ENCODE measurements around the gene PRSS22.

DNA sequence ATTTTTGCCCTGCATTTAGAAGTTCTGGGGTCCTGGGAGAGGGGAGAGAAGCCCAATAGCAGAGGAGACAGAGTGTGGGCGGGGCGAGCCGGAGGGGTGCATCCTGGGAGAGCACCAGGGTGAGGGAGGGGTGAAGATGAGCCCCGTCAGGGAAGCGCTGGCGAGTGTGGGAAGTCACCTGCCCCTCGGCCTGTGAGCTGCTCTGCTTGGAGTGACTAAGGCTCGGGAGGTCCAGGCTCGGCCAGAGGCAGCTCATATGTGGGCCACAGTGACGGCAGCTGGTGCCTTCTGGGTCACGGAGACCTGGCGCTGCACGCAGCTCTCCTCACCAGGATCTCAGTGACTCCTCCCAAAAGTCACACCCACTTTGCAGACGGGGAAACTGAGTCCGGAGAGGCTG is 26.8 kb downstream of the PRSS22 start:
- TF ChIP-seq, protein P1, sequence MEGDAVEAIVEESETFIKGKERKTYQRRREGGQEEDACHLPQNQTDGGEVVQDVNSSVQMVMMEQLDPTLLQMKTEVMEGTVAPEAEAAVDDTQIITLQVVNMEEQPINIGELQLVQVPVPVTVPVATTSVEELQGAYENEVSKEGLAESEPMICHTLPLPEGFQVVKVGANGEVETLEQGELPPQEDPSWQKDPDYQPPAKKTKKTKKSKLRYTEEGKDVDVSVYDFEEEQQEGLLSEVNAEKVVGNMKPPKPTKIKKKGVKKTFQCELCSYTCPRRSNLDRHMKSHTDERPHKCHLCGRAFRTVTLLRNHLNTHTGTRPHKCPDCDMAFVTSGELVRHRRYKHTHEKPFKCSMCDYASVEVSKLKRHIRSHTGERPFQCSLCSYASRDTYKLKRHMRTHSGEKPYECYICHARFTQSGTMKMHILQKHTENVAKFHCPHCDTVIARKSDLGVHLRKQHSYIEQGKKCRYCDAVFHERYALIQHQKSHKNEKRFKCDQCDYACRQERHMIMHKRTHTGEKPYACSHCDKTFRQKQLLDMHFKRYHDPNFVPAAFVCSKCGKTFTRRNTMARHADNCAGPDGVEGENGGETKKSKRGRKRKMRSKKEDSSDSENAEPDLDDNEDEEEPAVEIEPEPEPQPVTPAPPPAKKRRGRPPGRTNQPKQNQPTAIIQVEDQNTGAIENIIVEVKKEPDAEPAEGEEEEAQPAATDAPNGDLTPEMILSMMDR (IDR thresholded peaks at IDR 0.05; ENCODE audit: poor library complexity, severe bottlenecking), result no peak
- no peak for TF ChIP-seq TAF1 (IDR thresholded peaks at IDR 0.05; ENCODE audit: low read depth)
- TF ChIP-seq EZH2 (IDR thresholded peaks at IDR 0.05; ENCODE audit: borderline replicate concordance, insufficient read depth, low read length, poor library complexity, severe bottlenecking), result no peak
